HG02759 (cell line): Measurements from ENCODE around the gene GABBR2.
"Not testable (repeated sequence)": the region's sequence is repeated elsewhere in the genome, so short reads cannot be mapped to it uniquely, and the experiment has no call there.

Experiments
- ATAC-seq: cut with Tn5 transposase; IDR thresholded peaks from one replicate; pipeline ENCODE4 v1.9.1; 2021; ENCODE audit warnings: mild to moderate bottlenecking, moderate library complexity; ENCODE audit not compliant: unreplicated experiment

GABBR2 gene

DNA sequence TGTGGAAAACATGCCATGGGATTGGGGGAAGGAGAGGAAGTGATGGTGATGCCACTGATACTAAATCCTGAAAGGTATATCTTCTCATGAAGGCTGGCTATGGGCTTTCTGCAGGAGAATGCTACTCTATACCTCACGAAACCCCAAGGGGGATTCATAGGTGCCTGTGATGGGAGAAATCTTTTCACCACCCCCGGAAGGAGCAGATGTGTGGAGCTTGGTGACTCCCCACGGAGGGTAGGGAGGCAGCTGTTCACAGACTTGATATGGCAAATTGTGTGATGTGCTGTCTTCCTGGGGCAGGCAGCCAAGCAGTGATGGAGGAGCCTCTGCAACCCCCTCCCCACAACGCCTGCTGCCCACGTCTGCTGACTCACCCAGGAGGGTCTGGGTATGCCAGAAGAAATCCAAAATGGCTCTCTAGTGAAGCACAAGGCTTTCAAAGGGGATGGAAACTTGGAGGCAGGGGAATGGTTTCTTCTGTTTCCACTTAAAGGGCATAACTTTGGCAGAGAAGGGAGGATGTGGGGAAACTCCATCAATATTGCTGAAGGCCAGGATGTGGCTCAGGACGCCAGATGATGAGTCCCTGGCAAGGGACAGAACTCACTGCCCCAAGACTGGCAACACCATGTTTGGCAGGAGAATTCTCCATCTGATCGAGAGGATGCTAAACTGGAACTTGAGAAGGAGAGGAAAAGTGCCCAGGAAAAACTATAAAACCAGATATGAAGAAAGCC is 188.3 kb downstream of the GABBR2 start:
- ATAC-seq = no peak

DNA sequence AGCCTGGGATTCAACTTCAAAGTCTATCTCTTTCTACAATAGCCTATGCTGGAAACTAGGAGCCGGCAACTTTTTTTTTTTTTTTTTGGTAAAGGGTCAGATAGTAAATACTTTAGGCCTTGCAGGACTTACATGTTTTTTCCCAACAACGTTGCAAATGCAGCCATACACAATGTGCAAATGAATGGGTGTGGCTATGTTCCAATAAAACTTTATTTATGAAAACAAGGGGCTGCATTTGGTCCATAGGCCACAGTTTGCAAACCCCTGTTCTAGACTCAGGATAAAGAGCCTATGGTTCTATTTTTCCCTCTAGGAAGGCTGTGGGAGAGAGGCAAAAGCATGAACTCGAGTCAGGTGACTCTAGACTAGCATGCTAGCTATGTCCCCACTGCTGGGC is 189.1 kb downstream of the GABBR2 start:
- no peak for ATAC-seq

DNA sequence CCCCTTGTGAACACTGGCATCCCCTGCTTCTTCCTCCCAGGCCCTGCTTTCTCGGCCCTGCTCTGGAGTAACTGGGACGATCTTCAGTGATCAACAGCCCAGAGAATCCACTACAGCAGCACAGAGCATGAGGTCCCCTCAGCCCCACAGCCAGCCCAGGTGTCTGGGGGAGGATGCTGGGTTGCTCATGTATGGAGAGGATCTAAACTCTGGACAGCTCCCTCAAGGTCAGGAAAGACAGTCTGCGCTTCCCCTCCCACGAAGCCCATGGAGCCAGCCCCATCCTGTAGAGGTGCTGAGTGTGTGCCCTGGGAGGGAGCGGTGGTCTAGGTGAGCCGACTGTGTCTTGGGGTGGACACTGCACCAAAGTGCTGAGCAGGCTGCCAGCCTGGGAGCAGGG is 190.2 kb downstream of the GABBR2 start:
- no peak for ATAC-seq

DNA sequence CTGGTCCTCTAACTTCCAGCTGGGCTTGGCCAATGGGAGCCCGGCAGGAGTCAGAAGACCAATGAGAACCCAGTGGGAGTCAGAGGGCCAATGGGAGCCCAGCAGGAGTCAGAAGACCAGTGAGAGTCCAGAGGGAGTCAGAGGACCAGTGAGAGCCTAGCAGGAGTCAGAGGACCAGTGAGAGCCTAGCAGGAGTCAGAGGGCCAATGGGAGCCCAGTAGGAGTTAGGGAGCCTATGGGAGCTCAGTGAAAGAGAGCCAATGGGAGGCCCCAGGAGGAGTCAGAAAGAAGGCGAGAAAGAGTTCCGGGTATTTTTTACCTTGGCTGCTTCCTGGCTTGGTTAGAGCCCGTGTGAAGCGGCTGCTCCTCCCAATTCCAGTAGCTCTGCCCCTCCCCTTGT is 191.0 kb downstream of the GABBR2 start:
- ATAC-seq = no peak

DNA sequence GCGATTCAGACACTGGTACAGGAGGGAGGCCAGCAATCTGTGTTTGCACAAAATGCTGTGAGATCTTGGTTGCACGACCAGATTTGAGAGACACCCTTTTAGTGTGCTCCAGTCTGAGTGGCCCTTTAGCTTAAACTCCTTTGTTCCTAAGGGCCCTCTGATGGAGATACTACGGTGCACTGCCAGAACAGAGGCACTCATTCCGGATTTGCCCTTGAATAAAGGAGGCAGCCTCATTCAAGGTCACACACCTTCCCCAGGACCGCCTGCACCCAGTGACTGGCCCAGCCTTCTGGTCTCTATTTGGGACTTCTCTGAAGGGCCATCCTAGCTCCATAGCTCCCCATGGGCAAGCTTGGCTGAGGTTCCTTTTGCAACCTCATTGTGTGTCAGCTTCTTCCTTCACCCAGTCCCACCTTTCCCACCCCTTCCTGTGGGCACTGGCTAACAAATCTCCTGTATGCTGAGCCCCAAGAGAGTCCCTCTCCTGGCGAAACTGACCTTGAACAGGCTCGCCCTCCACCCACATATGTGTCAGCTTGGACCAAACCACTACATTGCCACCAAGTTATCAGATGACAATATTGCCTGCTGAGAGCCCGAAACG is 191.7 kb downstream of the GABBR2 start:
- ATAC-seq = no peak

DNA sequence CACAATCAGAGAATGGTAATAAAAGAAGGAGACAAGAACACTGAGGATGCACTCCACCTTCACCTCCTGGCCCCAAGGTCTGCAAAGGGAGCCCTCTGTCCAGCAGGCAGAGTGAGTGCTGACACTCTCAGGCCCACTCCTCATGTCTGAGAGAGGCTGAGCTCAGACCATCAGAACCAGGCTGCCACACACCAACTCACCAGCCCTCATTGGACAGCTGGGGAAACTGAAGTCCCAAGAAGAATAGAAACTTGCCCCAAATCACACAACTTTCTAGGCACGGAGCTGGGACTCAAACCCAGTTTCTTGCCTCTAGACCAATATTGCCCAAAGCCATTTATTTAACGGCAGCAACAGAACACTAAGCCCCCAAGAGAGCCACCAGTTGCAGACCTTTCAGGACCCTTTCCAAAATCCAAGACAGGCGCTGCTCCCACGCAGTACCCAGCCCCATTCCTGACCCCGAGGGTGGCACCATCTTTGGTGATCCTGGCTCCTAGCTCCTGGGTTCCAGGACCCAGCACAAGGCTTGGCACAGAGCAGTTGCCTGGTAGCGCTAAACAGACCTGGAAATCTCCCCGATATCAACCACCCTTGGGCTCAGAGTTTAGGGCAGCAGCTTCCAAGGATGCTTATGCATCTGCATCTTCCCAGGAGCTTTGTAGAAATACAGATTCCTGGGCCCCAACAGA is 192.4 kb downstream of the GABBR2 start:
- ATAC-seq = no peak

DNA sequence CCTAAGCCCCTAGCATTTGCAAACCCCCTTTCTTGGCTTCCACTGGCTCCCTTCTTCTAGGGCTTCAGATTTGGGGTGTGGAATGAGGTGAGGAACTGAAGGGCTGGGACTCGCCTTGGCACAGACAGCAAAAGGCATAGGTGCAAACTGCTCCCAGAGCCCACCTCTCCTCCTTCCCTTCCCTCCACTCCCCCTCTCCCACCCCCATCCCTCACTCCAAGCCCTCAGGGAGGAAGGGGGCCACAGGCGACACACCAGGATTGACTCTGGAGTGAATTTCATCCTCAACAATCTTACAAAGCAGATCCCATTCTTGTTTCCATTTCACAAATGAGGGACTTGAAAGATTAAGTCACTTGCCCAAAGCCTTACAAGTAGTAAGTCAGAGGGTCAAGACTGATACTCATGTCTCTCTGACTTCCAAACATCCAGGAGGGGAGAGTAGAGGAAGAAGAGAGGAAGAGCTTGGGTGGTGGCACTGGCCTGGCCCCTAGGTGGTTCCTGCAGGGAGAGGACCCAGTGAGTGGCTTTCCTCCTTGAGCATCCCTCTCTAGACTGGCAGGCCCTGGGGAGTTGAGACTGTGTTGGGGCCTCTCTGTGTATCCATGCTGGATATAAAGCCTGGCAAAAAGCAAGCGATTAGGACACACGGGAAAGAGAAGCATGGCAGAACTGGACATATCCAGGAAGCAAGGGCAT is 193.1 kb downstream of the GABBR2 start:
- ATAC-seq = no peak

DNA sequence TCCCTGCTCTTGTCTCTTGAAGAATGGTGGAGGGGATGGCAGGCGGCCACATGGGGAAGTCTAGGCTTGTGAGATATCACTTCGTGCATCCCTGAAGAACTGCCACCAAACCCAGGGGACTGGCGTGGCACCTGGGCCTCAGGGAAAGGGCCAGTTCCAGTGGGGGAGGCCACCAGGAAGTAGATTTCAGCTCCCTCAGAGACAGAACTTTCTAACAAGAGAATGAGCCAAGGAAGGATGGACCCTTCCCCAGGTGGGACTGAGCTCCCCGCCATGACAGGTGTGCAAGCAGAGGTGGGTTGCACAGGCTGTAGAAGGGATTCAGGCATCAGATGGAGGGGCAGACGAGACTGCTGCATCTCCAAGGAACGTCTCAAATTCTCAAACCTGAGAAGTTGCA is 193.9 kb downstream of the GABBR2 start:
- ATAC-seq = no peak

DNA sequence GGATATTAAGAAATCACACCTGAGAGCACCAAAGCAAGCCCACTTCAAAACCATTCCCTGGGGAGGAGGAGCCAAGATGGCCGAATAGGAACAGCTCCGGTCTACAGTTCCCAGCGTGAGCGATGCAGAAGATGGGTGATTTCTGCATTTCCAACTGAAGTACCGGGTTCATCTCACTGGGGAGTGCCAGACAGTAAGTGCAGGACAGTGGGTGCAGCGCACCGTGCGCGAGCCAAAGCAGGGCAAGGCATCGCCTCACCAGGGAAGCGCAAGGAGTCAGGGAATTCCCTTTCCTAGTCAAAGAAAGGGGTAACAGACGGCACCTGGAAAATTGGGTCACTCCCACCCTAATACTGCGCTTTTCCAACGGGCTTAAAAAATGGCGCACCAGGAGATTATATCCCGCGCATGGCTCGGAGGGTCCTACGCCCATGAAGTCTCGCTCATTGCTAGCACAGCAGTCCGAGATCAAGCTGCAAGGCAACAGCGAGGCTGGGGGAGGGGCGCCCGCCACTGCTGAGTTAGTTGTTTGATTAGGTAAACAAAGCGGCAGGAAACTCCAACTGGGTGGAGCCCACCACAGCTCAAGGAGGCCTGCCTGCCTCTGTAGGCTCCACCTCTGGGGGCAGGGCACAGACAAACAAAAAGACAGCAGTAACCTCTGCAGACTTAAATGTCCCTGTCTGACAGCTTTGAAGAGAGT is 200.4 kb downstream of the GABBR2 start:
- not testable (repeated sequence) for ATAC-seq

DNA sequence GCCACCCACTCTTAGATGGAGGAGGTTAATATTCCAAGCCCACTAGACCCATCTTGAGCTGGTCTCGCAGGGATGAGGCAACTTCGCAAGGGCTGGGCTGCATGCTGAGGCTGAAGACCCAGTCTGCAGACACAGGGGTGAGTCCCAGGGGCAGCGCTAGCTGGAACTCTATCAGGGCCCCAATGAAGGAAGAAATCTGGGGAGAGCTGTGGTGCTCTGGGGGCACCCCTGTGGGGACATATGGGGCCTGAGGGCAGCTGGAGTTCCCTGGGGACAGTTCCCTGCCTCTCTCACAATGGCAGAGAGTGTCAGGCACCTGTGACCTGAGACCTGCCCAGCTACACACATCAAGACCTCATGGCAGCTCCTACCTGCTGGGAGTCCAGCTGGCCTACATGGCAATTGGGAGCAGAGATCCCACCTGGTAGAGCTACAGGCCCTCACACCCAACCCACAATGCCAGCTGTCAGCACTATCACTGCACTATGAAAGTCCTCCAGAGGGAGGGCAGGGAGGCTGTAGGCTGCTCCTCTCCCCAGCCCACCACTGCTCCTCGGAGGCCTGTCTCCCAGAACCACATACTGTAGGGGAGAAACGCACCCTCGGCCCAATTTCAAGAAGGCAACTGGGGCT is 202.2 kb downstream of the GABBR2 start:
- no peak for ATAC-seq

DNA sequence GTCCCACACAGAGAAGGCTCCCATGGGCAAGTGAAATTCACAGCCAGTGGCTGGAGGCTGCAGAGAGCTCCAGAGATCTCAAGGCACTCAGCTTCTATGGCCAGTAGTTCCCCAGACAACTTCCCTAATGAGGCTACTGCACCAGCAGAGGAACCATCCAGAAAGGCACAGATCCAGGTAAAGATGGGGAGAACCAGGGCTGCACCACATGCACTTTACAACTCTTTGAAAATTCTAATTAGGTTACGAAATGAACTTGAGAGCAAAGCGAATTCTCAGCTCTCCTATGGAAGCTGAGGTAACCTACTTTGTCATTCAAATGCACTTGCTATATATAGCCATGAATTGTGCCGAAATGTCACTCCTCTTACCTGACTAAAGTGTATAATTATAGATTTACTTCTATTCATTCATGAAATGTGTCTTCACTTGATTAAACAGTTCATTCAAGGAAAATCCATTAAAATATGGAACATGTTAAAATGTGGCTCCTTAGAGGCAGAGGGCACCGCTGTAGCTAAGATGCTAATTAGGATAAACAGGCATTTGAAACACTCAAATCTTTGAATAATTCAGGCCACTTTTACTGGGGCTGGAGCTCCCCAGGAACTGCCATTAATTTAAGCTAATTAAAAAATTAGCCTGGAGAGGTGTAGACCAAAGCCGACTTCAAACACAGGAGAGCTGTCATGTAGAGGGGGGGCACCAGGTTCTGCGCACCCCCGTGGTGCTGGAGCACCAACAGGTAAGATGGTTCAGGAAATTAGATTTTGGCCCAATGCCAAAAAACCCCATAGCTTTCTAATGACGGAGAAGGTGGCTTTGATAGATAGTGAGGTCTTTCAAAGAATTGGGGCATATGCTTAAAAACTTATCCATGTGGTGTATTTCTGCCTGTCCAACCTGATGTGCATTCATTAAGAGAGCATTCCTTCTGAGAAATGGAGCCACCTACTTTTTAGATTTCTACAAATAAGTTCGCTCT is 204.1 kb downstream of the GABBR2 start:
- no peak for ATAC-seq

DNA sequence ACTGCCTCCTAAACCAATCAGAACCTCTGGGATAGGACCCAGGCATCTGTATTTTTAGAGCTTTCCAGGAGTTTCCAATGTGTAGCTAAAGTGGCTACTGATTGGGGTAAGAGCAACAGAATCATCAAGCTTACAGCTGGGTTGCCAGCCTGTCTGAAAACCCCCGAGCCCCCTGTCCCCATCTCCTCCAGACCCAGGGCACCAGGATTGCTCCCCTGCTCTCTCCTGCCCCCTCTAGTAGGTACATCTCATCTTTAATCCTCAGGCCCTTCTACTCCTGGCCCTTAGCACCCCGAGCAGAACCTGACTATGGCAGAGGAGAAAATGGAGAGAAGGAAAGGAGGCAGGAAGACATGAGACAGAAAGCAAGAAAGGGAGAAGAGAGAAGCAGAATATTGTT is 204.9 kb downstream of the GABBR2 start:
- ATAC-seq = no peak

DNA sequence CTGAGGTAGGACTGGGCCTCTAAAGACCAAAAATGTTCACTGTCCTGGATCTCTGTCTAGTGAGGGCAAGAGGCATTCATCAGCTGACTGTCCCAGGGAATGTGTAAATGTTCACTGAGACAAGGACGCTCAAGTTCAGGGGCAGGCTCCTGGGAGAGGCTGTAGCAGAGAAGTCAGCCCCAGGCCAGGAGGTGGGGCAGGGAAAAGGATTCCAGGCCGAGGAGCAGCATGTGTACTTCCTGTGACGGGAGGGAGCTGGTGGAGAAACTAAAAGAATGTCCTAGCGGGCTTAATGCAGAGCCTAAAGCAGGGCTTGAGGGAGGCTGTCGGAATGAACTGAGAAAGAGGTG is 205.8 kb downstream of the GABBR2 start:
- ATAC-seq = no peak

DNA sequence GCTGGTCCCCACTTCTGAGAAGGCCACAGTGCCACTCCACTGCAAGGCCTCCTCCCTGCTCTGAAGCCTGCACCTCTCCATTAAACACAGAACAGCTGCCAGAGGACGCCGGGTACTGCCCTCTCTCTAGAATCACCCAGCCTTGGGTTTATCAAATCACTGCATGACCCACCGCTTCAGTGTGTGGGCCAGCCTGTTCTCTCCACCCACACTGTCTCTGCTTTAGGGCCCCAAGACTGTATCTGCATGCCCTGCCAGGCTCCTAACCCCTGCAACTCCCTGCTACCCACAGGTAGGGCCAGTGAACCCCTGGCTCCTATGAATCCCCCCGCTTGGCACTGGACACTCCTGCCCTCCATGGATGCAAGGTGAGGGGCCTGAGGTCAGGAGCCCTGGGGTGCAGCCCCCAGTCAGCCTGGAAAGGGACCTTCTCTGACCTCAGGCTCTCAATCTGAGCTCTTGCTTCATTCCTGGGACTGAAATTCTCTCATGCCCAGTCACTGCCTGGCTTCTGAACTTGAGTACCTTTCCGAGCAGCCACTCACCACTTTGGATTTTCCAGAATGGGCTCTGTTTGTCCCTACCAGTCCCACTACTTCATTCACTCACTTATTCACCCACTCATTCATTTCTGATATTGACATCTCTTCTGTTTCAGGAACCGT is 206.3 kb downstream of the GABBR2 start:
- ATAC-seq = no peak

DNA sequence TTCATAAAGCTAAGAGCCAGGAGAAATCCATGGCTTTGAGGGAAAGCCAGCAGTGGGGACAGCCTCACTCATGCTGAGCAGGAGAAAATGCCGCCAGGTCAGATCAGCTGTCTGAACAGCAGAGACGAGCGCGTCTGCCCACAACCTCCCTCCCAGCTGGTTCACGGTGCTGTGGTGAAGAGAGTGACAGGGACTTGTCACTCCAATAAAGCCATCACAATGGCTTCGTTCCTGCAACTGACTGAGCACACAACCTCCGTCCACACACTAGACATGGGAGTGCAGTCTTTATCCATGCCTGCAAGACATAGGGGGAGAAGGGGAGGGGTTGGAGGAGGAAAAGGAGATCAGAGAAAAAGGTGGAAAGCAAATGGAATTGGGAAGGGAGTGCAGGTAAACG is 206.9 kb downstream of the GABBR2 start:
- ATAC-seq = no peak

DNA sequence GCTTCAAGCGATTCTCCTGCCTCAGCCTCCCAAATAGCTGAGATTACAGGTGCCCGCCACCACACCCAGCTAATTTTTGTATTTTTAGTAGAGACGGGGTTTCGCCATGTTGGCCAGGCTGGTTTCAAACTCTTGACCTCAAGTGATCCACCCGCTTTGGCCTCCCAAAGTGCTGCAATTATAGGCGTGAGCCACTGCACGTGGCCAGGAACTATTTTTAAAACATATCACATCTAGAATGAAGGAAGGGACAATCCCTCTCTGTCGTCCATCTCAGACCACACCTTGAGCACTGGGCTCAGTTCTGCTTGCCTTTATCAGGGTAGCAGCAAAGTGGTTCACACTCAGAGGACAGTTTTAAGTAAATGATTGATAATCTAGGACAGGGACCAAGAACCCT is 207.5 kb downstream of the GABBR2 start:
- not testable (repeated sequence) for ATAC-seq

DNA sequence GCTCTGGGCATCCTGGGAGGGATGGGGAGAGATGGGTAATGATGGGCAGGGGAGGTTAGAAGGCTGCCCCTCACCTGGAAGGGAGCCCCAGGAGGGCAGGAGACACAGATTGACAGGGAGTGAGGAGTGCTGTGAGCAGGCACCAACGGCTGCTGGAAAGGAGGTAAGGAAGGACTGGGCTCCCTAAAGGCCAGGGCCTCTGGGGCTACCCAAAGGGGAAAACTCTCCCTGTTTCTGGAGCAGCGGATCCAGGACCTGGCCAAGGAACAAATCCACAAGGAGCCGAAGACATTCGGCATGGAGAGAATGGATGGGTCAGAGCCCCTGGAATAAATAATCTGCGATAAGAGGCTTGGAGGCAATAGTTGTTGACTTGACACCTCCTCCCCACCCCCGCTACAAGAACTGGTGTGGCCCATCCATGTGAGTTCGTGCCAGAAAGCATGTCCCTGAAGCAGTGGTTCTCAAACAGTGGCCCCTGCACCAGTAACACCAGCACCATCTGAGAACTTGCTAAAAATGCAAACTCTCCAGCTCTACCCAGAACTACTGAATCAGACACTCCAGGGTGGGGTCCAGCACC is 208.3 kb downstream of the GABBR2 start:
- no peak for ATAC-seq

DNA sequence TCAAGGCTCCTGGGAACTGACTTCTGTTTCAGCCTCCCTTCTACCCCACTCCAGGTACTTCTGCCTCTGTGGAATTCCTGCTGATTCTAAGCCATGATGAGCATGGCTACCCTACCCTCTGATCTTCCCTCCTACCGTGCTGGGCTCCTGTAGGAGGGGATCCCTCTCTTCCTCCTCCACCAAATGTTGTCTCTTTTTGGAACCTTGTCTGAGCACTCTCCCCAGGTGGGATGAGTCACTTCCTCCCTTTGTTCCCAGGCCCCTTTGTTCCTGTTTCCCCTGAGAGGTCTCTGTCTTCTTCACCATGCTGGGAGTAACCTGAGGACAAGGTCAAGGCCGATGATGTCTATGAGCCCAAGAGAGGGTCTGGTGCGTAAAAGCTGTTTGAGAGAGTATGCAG is 213.2 kb downstream of the GABBR2 start:
- no peak for ATAC-seq

DNA sequence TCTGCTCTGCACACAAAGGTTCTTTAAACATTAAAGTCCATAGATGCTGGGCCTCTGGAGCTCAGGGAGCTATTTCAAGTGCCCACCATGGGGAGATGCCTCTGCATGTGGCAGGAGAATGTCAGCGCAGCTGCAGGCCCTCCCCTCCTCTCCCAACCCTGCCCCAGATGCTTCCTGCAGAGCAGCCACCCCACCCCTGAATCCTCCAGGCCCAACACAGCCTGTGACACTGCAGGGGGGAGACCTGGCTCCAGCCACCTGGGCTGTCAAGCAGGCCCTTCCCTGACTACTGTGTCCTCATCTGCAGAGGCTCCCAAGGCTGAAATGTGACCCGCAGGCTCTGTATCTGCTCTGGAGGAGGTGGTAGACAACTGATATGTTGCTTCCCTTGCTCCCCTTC is 213.9 kb downstream of the GABBR2 start:
- no peak for ATAC-seq
